HepG2 (cell line): ENCODE data around the gene PAPSS1.

Experiments
- FOXK2 ChIP-seq: fragments of 450-650 bp; IDR thresholded peaks from 2 replicates; pipeline ENCODE4 v1.6.1; 2016
- GABPA ChIP-seq, 2 experiments: IDR thresholded peaks; 2 replicates each; pipeline ENCODE4 v1.6.1; 2011 to 2016; ENCODE audit warnings: low read depth in 2 of 2, low read length in 1 of 2, missing biosample characterization in 1 of 2, missing genetic modification characterization in 1 of 2
- RBM22 ChIP-seq: fragments of 200-400 bp; formaldehyde crosslinking; optimal IDR thresholded peaks from 2 replicates; pipeline ENCODE3; 2017; ENCODE audit warnings: mild to moderate bottlenecking, low read length, moderate library complexity
- TCF7L2 ChIP-seq: IDR thresholded peaks from 2 replicates; pipeline ENCODE4 v1.6.1; 2011; ENCODE audit warnings: mild to moderate bottlenecking, low read depth, low read length, moderate library complexity
- ZNF17 ChIP-seq: sonication (generic); formaldehyde crosslinking; IDR thresholded peaks from 2 replicates; pipeline ENCODE4 v1.5.0; 2020; ENCODE audit warnings: mild to moderate bottlenecking, missing genetic modification reagents
- ZNF292 ChIP-seq: sonication (generic); formaldehyde crosslinking; IDR thresholded peaks from 2 replicates; pipeline ENCODE4 v1.8.1; 2022; ENCODE audit warnings: mild to moderate bottlenecking, low read depth, missing genetic modification reagents, borderline replicate concordance
- TF ChIP-seq, protein P1 (sequence below): sonication (generic); formaldehyde crosslinking; IDR thresholded peaks from 2 replicates; pipeline ENCODE4 v1.4.0; 2020; ENCODE audit warnings: missing genetic modification reagents

DNA sequence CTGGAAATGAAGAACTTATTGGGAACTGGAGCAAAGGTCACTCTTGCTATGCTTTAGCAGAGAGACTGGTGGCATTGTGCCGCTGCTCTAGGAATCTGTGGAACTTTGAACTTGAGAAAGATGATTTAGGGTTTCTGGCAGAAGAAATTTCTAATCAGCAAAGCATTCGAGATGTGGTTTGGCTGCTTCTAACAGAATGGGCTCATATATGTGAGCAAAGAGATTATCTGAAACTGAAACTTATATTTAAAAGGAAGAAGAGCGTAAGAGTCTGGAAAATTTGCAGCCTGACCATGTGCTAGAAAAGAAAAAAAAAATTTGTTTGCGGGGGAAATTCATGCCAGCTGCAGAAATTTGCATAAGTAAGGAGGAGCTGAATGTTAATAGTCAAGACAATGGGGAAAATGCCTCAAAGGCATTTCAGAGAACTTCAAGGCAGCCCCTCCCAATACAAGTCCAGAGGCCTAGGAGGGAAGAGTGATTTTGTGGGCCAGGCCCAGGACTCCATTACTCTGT is 35.9 kb upstream of the PAPSS1 start:
- TF ChIP-seq ZNF17 (CRISPR knock-in tag) (no peak), RBM22 (no peak), GABPA (IDR thresholded peaks at IDR 0.05; ENCODE audit: low read depth, low read length) (no peak), GABPA (CRISPR knock-in tag; IDR thresholded peaks at IDR 0.05; ENCODE audit: low read depth) (no peak), TCF7L2 (no peak), ZNF292 (no peak), FOXK2 (no peak)
- TF ChIP-seq, protein P1, sequence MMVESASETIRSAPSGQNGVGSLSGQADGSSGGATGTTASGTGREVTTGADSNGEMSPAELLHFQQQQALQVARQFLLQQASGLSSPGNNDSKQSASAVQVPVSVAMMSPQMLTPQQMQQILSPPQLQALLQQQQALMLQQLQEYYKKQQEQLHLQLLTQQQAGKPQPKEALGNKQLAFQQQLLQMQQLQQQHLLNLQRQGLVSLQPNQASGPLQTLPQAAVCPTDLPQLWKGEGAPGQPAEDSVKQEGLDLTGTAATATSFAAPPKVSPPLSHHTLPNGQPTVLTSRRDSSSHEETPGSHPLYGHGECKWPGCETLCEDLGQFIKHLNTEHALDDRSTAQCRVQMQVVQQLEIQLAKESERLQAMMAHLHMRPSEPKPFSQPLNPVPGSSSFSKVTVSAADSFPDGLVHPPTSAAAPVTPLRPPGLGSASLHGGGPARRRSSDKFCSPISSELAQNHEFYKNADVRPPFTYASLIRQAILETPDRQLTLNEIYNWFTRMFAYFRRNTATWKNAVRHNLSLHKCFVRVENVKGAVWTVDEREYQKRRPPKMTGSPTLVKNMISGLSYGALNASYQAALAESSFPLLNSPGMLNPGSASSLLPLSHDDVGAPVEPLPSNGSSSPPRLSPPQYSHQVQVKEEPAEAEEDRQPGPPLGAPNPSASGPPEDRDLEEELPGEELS (CRISPR knock-in tag), result no peak
